Neural cell (in vitro differentiated cells): ENCODE measurements around the gene VWA3B.

Source experiments
- EZH2 ChIP-seq: fragments of 200-600, 300-800 bp; shearing (Covaris generic), sonication (generic); IDR thresholded peaks from 2 replicates; pipeline ENCODE4 v1.6.1; 2014; ENCODE audit warnings: antibody characterized with exemption, low read length, borderline replicate concordance, mild to moderate bottlenecking; ENCODE audit not compliant: insufficient read depth, poor library complexity, severe bottlenecking
- POLR2AphosphoS5 ChIP-seq: IDR thresholded peaks from 2 replicates; pipeline ENCODE4 v1.6.1; 2012
- TAF1 ChIP-seq: IDR thresholded peaks from 2 replicates; pipeline ENCODE4 v1.6.1; 2012; ENCODE audit warnings: low read depth
- TF ChIP-seq, protein P1 (sequence below): fragments of 450-650 bp; IDR thresholded peaks from 2 replicates; pipeline ENCODE4 v1.5.1; 2014; ENCODE audit warnings: antibody characterized with exemption, mild to moderate bottlenecking, moderate library complexity; ENCODE audit not compliant: poor library complexity, severe bottlenecking
- TF ChIP-seq, protein P2 (sequence below): IDR thresholded peaks from 2 replicates; pipeline ENCODE4 v1.6.1; 2012; ENCODE audit warnings: borderline replicate concordance

- TF ChIP-seq, protein P1, sequence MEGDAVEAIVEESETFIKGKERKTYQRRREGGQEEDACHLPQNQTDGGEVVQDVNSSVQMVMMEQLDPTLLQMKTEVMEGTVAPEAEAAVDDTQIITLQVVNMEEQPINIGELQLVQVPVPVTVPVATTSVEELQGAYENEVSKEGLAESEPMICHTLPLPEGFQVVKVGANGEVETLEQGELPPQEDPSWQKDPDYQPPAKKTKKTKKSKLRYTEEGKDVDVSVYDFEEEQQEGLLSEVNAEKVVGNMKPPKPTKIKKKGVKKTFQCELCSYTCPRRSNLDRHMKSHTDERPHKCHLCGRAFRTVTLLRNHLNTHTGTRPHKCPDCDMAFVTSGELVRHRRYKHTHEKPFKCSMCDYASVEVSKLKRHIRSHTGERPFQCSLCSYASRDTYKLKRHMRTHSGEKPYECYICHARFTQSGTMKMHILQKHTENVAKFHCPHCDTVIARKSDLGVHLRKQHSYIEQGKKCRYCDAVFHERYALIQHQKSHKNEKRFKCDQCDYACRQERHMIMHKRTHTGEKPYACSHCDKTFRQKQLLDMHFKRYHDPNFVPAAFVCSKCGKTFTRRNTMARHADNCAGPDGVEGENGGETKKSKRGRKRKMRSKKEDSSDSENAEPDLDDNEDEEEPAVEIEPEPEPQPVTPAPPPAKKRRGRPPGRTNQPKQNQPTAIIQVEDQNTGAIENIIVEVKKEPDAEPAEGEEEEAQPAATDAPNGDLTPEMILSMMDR = no peak
- TF ChIP-seq TAF1 (no peak), EZH2 (no peak), POLR2AphosphoS5 (no peak)
- TF ChIP-seq, protein P2, sequence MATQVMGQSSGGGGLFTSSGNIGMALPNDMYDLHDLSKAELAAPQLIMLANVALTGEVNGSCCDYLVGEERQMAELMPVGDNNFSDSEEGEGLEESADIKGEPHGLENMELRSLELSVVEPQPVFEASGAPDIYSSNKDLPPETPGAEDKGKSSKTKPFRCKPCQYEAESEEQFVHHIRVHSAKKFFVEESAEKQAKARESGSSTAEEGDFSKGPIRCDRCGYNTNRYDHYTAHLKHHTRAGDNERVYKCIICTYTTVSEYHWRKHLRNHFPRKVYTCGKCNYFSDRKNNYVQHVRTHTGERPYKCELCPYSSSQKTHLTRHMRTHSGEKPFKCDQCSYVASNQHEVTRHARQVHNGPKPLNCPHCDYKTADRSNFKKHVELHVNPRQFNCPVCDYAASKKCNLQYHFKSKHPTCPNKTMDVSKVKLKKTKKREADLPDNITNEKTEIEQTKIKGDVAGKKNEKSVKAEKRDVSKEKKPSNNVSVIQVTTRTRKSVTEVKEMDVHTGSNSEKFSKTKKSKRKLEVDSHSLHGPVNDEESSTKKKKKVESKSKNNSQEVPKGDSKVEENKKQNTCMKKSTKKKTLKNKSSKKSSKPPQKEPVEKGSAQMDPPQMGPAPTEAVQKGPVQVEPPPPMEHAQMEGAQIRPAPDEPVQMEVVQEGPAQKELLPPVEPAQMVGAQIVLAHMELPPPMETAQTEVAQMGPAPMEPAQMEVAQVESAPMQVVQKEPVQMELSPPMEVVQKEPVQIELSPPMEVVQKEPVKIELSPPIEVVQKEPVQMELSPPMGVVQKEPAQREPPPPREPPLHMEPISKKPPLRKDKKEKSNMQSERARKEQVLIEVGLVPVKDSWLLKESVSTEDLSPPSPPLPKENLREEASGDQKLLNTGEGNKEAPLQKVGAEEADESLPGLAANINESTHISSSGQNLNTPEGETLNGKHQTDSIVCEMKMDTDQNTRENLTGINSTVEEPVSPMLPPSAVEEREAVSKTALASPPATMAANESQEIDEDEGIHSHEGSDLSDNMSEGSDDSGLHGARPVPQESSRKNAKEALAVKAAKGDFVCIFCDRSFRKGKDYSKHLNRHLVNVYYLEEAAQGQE = no peak
Observed at GRCh38 chr2:98172150-98172765, 85.3 kb downstream of the VWA3B start.
